CD4-positive, alpha-beta T cell treated with Interleukin-21 for 1 hour (primary cell): ENCODE results near the gene TMEM115.
A peak's percentile ranks its signal among the peaks of the same experiment; 100 is the strongest.

Source experiments
- DNase-seq: peaks from one replicate; pipeline ENCODE4 v3.0.0-alpha.2; 2020

The TMEM115 gene, protein sequence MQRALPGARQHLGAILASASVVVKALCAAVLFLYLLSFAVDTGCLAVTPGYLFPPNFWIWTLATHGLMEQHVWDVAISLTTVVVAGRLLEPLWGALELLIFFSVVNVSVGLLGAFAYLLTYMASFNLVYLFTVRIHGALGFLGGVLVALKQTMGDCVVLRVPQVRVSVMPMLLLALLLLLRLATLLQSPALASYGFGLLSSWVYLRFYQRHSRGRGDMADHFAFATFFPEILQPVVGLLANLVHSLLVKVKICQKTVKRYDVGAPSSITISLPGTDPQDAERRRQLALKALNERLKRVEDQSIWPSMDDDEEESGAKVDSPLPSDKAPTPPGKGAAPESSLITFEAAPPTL

DNA sequence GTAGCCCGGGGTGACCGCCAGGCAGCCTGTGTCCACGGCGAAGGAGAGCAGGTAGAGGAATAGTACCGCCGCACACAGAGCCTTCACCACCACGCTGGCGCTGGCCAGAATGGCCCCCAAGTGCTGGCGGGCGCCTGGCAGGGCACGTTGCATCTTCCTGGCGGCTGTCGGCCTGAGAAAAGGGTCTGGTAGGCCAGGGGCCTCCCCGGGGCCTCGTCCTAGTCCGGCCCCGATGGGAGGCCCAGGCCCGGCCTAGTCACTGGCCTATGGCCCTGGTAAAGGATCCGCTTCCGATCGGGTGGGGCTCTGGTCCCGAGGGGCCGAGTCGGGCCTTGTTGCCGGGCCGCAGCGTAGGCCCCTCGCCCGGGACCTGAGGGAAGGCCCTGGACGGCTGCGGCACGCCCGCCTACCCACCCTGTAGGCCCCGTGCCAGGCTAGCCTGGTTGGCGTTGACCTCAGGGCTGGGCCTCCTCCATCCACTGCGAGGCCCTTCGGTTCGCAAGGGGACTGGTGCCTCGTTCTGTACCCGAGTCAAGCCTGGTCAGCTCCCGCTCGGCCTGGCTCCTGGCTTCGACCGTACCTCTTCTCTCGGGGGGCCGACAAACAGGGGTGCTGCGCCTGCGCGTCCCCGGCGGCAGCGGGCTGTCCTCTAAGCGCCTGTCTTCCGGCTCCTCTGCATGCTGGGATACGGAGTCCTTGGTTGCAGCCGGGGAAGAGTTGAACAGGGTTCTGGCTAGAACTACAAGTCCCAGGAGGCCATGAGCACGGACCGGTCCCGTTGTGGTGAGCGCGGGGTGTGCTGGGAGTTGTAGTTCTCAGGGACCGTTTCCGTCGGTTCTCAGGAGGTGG, at the start of gene TMEM115:
TMEM115 (minus strand) TSS at position 611 of the 849 bp plus-strand sequence; CDS start at position 153, 458 bp downstream.
- DNase-seq: peak; percentile 99

DNA sequence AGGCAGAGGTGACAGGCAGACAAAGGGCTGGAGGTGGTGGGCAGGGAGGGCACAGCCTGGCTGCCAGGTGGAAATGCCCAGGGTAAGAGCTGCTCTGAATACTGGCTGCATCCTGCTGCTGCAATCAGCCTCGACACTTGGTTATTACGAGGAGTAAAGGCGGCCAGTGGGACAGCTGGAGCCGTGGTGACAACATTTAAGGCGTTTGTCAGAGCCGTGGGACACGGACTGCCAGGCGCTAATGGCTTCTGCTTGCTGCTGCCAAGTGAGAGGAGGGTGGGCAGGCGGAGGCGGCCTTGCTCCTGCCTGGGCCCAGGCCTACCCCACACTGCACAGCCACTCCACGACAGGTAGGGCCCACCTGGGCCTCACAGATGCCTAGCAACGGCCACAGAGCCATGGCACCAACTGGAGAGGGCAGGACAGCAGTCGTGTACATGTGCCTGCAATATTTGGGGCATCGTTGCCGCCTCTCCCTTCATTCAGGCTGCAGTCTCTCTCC, 49.2 kb upstream of the TMEM115 start:
- DNase-seq: no peak

DNA sequence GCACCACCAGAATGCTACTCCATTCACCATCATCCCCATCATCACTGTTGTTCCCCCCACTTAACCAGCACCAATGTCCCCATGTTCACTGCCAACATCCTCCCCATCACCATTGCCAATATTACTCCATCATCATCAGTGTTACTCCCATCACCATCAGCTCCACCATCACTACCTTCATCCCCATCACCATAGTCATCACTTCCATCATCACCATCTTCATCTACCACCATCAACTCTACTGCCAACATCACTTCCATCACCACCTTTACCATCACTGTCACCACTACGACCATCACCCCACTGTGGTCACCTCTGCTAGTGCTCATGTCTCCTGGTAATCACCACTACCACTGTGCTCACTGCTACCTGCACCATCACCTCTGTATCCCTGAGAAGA, 47.2 kb upstream of the TMEM115 start:
- DNase-seq: no peak

DNA sequence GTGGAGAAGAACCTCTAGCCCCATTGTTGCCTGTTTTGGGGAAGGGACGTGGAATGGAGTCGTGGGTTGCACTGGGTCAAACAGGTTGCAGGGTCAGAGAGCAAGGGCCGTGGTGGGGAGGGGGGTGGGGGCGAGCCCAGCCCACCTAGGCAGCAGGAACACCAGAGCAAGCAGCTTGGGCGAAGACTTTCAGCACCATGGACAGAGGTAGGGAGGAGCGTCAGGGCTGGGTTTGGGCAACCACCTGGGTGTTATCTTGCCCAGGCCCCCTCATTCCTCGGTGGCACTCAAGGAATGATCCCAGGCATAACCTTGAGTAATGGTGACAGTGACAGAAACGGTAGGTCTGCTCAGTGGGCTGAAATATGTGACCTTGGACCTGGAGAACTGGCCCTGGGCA, 45.9 kb upstream of the TMEM115 start:
- DNase-seq: peak; percentile 13

DNA sequence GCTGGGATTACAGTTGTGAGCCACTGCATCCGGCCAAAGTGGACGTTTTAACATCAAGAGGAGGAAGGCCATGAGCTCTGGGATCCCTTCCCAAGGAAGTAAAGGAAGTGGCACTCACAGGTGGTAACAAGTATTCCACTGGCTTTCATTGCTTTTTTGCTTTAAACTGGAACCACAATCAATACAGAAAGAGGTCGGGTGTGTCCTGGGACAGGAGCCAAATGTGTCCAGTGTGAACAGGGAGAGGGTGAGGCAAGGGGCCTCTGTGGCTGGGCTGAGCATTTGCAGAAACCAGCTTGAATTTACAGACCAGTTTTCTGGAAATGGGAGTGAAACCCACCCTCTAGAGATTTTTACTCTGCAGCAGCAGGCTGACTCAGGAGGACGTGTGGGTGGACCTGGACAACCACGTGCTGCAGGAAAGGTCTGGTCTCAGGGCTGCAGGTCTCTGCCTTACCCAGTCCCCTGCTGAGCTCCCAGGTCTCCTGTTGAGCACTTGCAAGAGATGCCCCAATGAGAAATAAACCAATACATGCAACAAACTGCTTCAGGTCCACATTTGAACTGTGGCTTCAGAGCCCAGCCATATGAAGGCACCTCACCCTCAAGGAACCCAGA, 42.8 kb upstream of the TMEM115 start:
- no peak for DNase-seq

DNA sequence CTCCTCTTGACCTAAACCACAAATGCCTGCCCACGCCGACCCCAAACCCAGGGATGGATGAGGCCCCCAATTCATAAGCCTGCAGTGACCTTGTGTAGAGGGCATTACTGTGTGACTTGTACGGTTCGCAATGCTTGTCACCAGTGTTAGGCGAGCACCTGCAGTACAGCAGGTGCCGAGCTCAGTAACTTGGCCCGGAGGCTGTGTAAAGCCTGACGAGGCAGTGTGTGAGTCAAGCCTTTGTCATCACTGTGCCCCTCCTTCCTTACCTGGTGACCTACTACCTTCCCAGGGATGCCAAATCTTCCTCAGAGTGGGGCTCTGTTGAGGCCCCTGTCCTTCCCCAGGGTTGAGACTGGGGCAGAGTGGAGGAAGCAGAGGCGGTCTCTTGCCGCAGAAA, 37.2 kb upstream of the TMEM115 start:
- DNase-seq: no peak

DNA sequence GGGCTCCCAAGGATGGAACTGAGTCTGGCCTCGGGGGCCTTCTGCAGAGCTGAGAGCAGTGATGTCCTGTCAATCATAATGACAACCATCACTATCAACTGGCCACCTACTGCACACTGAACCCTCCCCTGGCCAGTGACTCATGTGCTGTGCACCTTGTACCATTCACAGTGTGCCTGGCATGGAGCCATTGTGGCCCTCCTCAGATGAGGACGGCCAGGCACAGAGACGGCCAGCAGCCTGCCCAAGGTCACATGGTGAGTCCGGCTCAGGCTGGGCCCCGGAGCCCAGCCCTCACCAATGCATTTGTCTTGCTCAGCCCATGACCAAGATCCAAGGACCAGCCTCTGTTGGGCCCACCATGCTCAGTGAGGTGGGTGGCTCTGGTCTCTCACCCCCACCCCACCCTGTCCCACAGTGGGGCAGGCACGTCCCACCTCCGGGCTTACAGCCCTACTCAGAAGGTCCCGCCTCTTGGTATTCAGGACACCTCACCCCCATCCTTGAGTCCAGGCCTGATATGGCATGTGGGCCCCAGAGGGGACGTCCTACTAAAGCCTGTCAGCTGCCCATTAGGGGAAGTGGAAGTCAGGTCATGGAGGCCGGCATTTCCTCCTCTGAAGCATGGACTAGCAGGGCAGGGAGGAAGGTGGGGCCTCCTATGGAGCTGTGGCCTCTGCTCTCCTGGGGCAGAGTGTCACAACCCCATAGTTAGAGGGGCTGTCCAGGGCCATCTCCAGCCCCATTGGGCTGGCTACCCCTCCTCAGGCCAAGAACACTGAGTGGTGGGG, 35.9 kb upstream of the TMEM115 start:
- no peak for DNase-seq

DNA sequence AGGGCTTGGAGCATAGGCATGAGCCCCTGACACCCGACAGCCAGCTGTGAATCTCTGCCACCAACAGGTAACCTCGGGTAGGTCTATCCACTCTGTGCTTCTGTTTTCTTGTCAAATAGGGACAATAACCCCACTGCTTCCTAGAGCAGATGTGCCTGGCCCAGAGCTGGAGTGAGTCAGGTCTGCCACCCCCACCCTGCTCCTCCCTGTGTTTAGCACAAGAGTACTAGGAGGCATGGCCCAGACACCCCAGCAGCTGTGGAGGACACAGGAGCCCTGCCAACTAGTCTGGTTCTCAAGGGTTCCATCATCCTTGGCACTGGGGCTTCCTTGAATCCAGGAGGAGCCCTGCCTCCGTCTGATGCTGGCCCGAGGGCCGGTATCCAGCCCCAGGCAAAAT, 33.7 kb upstream of the TMEM115 start:
- DNase-seq: no peak

DNA sequence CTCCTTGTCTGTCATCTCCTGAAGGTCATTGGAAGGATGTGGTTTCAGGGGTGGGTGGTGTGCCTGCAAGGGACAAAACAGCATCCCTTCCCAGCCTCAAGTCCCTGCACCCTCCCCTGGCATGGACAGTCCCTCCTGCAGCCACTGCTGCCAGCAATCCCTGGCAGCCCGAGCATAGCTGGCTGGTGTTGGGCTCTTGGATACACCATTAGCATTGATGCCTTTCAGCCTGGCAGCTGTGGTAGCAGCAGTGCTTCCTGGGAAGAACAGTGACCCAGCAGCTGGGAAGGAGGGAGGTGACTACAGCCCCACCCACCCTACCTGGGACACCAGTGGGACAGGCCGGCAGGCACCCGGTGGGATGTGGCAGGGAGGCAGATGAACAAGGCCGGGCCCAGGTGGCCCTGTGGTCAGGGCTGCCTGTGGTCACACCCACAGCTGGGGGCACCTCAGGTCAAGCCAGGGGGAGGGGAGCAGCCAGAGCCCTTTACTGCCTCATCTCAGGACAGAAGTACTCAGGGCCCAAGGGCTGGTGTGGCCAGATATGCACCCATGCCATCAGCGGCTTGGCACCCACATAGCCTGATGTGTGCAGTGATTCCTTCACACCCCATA, 32.9 kb upstream of the TMEM115 start:
- DNase-seq: no peak

DNA sequence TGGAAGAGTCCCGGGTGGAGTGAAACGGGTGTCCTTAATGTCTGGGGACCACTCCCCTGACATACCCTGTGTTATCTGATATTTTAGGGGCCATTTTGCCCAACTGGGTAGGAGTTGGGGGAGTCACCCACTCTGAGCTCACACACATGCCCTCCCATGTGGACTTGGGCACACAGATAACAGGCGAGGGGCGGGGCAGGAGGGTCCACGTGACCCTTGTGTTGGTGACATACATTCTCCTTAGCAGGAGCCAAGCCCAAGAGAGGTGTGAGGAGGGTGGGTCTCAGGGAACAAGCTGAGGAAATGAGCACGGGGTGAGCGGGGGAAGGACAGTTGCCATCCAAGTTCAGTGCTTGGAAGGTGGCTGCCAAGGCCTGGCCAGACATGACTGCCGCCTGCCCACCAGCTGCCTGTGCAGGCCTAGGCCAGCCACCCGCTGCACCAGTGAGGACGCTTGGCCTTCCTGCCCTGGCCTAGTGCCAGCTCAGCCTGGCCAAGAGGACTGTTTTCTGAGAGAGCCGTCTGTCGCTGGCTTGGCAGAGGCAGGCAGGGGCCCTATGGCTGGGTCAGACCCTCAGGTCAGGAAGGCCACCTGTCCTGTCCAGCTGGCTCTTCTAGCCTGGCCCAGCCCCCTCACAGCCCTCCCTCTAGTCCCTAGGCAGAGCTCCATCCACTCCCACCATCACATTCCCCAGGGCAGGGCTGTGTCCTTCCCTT, 31.3 kb upstream of the TMEM115 start:
- no peak for DNase-seq

DNA sequence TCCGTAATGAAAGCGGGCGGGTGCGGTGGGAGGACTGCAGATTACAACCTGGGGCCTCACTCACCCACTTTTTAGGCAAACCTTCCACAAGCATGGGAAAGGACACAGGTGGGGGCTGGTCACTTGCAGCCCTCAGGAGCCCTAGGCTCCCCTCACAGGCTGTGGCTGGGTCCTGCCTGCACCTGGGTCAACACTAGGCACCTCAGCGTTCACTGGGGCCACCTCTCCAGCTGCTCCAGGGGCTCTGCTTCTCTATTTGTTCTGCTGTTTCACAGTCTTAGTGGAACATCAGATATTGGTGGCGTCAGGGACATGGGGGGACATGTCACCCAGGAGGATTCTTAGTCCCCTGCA, 30.1 kb upstream of the TMEM115 start:
- no peak for DNase-seq

DNA sequence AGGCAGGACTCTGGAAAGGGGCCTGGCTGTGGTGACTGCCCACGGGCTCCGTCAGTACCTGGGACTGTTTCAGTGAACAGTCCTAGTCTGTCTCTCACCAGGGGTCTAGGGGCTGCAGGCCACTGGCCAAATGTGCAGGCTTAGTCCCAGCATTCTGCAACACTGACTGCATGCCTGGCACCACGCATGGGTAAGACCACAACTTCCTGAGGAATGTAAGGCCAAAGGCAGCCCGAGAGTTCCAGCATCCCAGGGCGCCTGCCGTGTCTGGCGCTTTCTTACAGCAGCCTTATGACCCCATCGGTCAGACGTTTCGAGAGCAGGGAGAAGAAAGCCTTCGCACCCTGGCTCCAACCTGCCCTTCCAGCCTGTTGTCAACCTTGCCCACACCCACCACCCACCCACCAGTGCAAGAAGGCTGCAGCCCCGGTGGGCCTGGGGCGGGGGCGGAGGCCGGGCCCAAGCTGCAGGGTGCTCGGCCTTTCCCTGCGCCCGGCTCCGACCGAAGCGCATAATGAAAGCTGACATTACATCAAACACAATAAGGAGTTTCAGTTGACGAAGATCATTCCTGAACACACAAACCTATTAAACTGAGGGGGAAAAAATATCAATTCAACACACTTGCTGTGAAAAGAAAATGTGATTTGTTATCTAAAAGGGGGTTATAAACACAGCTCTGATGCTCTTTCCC, 29.5 kb upstream of the TMEM115 start:
- no peak for DNase-seq

DNA sequence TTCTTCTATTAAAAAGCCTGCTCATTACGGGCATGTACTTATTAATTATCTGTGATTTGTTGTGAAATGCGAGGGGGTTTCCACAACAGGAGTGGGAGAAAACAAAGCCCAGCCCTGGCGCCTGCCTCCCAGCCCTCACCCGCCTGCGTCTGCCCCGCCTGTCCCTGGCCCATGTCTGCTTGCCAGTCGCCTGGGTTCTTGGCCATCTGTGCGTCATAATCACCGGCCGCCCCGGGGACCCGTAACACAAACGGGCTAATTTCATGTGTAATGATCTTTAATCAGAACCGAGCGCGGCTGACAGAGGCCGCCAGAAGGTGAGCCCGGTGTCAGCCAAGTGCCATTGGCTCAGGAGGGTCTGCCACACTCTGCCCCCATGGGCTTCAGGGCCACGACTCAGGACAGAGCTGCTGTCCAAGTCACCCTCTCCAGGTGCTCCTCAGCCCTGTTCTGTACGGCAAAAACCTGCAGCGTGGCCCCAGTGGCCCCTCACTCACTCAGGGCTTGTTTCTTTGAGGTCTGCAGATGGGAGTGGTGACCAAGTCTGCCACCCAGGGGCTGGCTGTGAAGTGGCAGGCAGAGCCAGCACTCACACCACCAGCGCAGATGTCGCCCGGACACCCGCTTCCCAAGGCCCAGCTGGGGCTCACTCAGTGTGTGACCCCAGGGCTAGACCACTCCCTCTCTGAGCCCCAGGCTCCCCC, 28.8 kb upstream of the TMEM115 start:
- DNase-seq: no peak

DNA sequence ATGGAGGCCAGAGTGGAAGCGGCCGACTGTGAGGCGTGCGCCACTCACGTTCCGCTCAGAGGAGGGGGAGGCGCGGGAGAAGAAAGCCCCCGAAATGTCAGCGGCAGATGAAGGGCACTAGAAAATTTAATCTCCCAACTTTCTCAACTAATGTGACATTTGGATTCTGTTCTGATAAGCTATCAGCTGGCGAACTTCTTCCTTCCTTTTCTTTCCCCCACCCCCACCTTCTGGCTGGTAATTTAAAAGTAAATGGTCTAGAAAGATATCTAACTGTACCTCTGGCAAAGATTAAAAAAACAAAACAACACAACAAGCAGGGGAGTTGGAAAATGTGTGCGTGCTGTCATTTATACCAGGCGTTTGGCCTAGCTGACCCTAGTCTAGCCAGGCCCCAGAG, 26.4 kb upstream of the TMEM115 start:
- no peak for DNase-seq

DNA sequence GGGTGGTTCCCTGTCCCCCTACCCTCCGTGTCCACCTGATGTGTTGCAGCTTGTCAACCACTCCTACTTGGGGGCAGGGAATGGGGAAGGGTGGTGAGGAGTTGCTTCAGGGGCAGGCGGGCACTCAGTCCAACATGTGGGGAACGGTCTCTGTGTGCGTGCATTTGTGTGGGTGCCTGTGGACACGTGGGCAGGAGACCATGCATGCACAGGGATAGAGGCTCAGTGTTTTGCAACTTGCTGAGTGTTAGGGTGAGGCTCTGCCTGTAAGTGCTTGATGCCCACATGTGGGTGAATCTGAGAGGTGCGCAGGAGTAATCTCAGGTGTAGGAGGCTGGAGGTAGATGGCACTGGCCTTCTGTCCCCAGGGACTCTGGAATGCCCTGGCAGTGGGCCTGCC, 24.4 kb upstream of the TMEM115 start:
- no peak for DNase-seq

DNA sequence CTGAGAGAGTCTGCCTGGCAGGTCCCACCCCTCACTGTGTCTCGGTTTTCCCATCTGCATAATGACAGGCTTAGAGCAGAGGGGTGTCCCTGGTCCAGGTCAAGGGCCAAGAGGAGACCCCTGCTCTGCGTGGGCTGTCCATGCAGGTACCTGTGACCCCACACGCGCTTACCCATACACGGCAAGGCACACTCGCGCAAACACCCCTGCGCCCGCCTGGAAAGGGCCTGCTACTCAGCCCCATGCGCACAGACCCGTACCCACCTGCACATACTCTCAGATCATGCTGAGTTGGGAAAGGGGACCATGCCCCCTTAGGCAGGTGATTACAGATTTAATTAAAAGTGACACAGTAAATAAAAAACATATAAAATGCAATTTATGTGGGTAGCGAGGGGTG, 23.4 kb upstream of the TMEM115 start:
- DNase-seq: no peak

DNA sequence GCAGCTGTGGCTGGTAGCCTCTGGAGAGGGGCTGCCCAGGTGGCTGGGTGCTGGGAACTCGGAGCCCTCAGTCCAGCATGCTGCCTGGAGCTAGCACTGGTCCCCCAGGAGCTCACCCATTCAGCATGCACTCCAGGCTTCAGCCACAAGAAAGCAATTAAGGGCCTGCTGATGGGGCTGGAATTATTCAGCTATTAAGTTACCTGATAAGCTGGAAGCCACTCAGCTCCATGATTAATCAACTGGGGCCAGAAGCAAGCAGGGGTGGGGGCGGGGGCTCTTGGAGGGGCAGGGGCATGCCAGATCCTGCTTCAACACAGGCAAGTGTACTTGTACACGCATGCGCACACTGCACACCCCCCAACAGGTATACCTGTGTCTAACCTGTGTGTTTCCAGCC, 22.1 kb upstream of the TMEM115 start:
- no peak for DNase-seq

DNA sequence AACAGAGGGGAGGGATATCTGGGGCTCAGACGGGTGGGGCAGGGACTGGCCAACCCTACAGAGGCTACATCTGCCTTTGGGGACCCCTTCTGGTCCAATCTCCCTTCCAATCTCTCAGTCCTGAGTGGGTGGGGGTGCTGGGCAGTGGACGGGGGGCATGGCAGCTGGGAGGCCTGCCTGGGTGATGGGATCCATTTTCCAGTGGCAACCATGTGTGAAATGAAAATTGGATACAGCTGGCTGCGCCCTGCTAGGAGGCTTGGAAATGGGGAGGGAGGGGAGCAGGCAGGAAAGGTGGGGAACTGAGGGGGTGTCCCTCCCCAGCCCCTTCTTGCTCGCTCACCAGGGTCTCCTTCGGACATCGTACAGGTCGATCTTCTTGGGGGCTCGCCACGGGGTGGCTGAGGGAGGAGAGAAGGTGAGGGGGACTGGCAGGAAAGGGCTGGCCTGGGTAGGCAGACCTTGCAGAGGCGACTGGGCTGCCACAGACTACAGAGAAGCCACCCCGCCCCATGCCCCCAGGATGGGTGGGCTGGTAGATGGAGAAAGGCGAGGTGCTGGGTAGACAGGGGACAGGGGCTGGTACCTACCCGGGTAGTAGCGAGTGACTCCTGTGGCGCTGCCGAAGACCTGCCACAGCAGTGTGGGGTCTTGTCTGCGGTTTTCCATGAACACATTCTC, 21.2 kb upstream of the TMEM115 start:
- no peak for DNase-seq

DNA sequence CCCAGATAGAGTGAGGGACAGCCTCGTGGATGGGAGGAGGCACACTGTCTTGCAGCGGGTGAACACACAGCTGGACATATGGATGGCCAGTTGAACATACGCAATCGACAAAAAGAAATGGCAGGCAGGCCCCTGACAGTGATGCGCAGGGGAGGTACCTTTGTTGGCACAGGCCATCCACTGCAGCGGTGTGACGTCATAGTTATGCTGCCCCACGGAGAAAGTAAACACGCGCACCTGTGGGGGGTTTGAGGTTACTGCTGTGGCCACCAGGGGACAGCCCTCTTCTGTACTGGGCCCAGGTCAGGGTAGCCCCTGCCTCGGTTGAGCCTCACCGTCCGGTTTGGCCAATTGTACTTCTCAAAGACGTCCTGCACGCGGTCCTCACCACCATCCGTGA, 19.4 kb upstream of the TMEM115 start:
- no peak for DNase-seq

DNA sequence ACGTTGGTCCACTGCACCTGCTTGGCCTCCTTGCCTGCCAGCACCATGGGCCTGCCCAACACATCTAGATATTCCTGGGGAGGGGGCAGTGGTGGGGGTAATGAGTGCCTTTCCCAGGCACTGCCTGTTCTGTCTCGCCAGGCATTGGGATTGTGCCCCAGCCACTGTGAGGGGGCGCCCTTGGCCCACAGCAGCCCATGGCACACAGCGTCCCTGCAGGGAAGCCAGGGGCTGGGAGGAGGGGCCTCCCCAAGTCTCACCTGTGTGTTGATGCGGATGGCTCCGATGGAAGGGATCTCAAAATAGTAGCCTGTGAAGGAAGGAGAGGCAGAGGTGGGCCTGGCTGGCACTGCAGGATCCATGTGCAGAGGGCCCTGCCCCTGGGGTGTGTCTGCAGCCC, 18.7 kb upstream of the TMEM115 start:
- no peak for DNase-seq
